WERI-Rb-1 (cell line): ENCODE data around the gene UROC1.

Experiments used
- DNase-seq: peaks from one replicate; pipeline ENCODE4 v3.0.0-alpha.2; 2020
- H3K27ac ChIP-seq: fragments of 250-450 bp; sonication (Bioruptor Pico); 2 replicates; pipeline ENCODE4 v1.5.1; 2020; ENCODE audit warnings: mild to moderate bottlenecking, moderate library complexity
- H3K27me3 ChIP-seq: fragments of 250-450 bp; sonication (Bioruptor Pico); 2 replicates; pipeline ENCODE4 v1.5.1; 2021; ENCODE audit warnings: mild to moderate bottlenecking, low read depth, moderate library complexity; ENCODE audit not compliant: insufficient read depth, severe bottlenecking
- H3K36me3 ChIP-seq: fragments of 250-450 bp; sonication (Bioruptor Pico); 2 replicates; pipeline ENCODE4 v1.5.1; 2020; ENCODE audit warnings: mild to moderate bottlenecking, moderate library complexity
- H3K4me3 ChIP-seq: 2 replicates; pipeline ENCODE4 v1.5.1; 2011; ENCODE audit warnings: low read depth, mild to moderate bottlenecking, control low read depth, low read length
- H3K9me3 ChIP-seq: fragments of 250-450 bp; sonication (Bioruptor Pico); 2 replicates; pipeline ENCODE4 v1.5.1; 2021; ENCODE audit warnings: mild to moderate bottlenecking, moderate library complexity; ENCODE audit not compliant: severe bottlenecking
- CTCF ChIP-seq: IDR thresholded peaks from 2 replicates; pipeline ENCODE4 v1.5.1; 2011; ENCODE audit warnings: low read depth, mild to moderate bottlenecking, control low read depth, inconsistent platforms, low read length

UROC1 gene

GRCh38 chr3:126512026-126512425 is 5.5 kb downstream of the UROC1 start:
- no peak for TF ChIP-seq CTCF
- no peak overlapping the region for H3K4me3 ChIP-seq
- H3K9me3 ChIP-seq: no peaks in the 10 kb centered on the region
- H3K36me3 ChIP-seq: no peaks in the 10 kb centered on the region
- DNase-seq: no peak
- no peaks in the 10 kb centered on the region for H3K27me3 ChIP-seq
- no peak overlapping the region for H3K27ac ChIP-seq

GRCh38 chr3:126511291-126511690 is 6.3 kb downstream of the UROC1 start:
- Histone ChIP-seq H3K27me3 (no peaks in the 10 kb centered on the region), H3K4me3 (no peak overlapping the region), H3K27ac (no peak overlapping the region), H3K9me3 (no peaks in the 10 kb centered on the region), H3K36me3 (no peaks in the 10 kb centered on the region)
- no peak for DNase-seq
- no peak for TF ChIP-seq CTCF

GRCh38 chr3:126510308-126510910 is 7.2 kb downstream of the UROC1 start:
- H3K9me3 ChIP-seq: no peaks in the 10 kb centered on the region
- no peak for DNase-seq
- H3K4me3 ChIP-seq: no peak overlapping the region
- TF ChIP-seq CTCF: no peak
- H3K27ac ChIP-seq: no peak overlapping the region
- H3K36me3 ChIP-seq: no peaks in the 10 kb centered on the region
- H3K27me3 ChIP-seq: no peaks in the 10 kb centered on the region

GRCh38 chr3:126509597-126510307 is 7.8 kb downstream of the UROC1 start:
- no peak for DNase-seq
- H3K4me3 ChIP-seq: no peak overlapping the region
- no peak overlapping the region for H3K27ac ChIP-seq
- no peak for TF ChIP-seq CTCF
- H3K27me3 ChIP-seq: no peaks in the 10 kb centered on the region
- no peaks in the 10 kb centered on the region for H3K9me3 ChIP-seq
- no peaks in the 10 kb centered on the region for H3K36me3 ChIP-seq

- H3K27me3 ChIP-seq: no peaks in the 10 kb centered on the region
- no peak for TF ChIP-seq CTCF
- DNase-seq: no peak
- no peaks in the 10 kb centered on the region for H3K36me3 ChIP-seq
- no peak overlapping the region for H3K4me3 ChIP-seq
- no peaks in the 10 kb centered on the region for H3K9me3 ChIP-seq
- H3K27ac ChIP-seq: no peak overlapping the region
These were observed 9.0 kb downstream of the UROC1 start for GRCh38 chr3:126508564-126508964.

GRCh38 chr3:126507886-126508285 is 9.7 kb downstream of the UROC1 start:
- DNase-seq: no peak
- Histone ChIP-seq H3K4me3 (no peak overlapping the region), H3K9me3 (no peaks in the 10 kb centered on the region), H3K27me3 (no peaks in the 10 kb centered on the region), H3K36me3 (no peaks in the 10 kb centered on the region), H3K27ac (no peak overlapping the region)
- TF ChIP-seq CTCF: no peak
